Measurements from ENCODE around the gene SLC2A13.
A peak's percentile ranks its signal among the peaks of the same experiment; 100 is the strongest.
"Not testable (repeated sequence)": the region's sequence is repeated elsewhere in the genome, so short reads cannot be mapped to it uniquely, and the experiment has no call there.

The SLC2A13 gene

DNA sequence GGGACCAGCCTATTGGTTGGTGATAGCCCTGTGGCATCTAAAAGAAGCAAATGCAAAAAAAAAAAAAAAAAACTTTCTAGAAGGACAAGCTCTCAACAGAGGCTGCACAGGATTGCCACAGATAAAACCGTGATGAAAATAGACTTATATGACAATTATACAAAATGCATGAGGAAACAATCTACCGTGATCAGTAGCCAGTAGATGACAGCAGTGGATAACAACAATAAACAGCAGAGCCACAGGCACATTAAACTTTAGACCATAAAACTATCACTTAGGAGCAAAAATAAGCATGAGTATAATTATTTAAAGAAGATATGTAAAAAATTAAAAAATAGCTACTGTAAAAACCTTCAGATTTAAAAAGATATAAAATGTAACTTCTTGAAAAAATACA is 302.7 kb downstream of the SLC2A13 start:
- DNase-seq = no peak

DNA sequence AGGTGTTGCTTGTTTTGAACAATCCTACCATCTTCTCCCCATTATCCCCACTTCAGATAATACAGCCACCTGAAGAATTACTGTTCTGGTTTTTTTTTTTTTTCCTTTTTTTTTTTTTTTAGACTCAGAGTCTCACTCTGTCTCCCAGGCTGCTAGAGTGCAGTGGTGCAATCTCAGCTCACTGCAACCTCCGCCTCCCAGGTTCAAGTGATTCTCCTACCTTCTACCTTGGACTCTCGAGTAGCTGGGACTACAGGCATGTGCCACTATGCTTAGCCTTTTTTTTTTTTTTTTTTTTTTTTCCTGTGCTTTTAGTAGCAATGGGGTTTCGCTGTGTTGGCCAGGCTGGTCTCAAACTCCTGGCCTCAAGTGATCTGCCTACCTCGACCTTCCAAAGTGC is 306.9 kb downstream of the SLC2A13 start:
- no peak for DNase-seq

DNA sequence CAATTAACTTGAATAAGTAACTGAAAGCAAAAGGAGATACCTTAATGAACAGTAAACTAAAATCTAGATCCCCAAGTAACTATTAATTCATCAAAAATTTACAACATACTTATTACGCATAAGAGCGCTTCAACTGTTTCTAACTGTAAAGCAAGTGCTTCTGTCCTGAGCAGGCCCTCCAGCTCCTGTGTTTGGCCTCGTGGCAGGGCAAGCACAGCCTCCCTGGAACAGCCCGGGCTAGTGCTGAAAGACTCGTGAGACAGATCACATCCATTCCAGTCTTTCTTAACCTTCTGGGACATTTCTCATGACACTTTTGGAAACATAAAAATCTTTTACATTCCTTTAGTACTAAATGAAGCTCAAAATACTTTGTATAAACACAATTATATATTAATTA is 307.5 kb downstream of the SLC2A13 start:
- DNase-seq = no peak

DNA sequence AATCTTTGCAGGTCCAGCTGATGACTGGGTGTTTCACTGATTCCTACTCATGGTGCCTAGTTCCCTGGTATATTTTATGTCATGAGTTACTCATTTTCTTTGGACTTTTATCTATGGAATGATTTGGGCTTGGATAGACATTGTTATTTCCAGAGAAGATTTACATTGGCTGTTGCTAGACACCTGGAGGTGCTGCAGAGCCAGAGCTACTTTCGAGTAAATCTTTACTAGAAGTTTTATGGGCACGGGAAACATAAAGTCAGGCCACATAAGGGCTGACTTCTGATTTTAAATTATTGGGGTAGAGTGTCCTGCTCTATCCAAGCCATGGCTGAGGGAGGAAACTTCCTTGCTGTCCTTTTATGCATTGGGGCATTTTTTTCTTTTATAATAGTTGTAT is 310.4 kb downstream of the SLC2A13 start:
- no peak for DNase-seq

DNA sequence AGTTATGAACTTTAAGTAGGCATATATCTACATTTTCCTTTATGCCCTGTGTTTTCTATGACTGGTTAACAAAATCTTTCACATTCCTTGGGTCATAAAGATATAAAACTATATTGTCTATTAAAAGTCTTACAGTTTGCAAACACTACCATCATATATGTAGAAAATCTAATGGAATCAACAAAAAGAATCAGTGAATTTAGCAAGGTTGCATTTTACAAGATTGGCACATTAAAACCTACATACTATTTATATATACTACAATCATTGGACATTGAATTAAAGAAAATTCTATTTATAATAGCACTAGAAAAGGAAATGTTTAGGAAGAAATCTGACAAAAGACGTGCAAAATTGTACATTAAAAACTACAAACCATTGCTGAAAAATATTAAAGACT is 312.9 kb downstream of the SLC2A13 start:
- DNase-seq = no peak

DNA sequence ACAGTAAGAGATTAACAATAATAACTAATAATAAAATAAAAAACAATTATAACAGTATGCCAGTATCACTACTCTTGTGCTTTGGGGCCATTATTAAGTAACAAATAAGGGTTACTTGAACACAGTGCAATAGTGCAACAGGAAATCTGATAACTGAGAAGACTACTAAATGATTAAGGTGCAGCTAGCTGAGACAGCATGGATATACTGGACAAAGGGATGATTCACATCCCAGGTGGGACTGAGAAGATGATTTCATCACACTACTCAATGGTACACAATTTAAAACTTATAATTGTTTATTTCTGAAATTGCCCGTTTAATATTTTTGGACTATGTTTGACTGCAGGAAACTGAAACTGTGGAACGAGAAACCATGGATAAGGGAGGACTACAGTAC is 317.6 kb downstream of the SLC2A13 start:
- DNase-seq = no peak

DNA sequence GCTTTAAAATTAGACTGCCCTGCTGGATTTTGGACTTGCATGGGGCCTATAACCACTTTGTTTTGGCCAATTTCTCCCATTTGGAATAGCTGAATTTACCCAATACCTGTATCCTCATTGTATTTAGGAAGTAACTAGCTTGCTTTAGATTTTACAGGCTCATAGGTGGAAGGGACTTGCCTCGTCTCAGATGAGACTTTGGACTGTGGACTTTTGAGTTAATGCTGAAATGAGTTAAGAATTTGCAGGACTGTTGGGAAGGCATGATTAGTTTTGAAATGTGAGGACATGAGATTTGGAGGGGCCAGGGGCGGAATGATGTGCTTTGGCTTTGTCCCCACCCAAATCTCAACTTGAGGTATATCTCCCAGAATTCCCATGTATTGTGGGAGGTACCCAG is 320.1 kb downstream of the SLC2A13 start:
- DNase-seq = not testable (repeated sequence)

DNA sequence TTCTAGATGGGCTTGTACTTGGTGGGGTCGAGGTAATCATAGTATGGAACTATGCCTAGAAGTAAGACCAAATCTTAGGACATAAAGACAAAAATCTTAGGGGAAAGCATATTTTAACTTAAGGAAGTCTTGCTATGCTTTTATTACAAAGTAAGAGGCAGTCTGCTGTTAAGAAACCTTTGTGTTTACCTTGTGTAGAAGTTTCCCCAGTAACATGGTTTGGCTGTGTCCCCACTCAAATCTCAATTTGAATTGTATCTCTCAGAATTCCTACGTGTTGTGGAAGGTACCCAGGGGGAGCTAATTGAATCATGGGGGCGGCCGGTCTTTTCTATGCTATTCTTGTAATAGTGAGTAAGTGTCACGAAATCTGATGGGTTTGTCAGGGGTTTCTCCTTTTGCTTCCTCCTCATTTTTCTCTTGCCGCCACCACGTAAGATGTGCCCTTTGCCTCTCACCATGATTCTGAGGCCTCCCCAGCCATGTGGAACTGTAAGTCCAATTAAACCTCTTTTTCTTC is 323.8 kb downstream of the SLC2A13 start:
- no peak for DNase-seq

DNA sequence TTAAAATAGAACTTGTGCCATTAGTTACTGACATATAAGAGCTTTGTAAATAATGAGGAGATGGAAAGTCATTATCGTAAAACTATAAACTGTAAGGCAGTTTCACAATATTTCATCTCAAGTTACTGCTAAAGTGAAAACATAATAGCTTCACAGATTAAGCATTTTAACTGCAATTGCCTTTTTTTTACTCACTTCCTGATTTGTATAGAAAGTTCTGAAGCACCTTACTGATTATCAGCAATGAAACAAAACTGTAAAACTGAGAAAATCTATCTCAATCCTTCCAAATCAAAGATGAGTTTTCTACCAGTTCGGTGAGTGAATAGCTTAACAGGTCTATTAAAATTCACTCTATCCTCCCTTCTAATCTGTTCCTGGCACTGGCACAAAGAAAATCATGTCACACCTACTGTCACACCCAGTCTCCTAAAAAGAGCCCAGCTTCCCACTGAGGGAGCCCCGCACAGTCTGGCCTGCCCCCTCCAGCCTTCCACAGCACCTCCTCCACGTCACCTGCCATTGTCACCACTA is 324.9 kb downstream of the SLC2A13 start:
- no peak for DNase-seq

DNA sequence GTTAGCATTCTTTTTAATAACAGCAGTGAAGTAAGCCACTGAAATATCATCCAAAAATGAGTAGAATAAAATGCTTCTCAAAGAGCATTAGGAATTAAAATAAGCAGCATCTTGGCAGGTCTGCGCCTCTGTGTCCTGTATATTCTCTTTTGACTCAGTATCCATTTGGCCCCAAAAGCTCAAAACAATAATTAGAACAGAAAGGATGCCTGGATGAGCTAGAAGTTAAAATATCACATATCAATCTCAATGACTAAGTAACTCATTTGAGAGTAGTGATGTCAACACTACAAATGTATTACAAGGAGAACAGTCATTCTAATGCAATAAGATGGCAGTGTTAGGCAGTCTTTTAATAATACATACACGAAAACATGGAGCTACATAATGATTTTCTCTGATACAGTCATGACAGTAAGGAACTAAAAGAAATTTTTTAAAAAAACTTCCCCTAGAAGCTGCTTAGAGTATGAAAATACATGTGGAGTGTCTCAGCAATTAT is 325.4 kb downstream of the SLC2A13 start:
- no peak for DNase-seq

DNA sequence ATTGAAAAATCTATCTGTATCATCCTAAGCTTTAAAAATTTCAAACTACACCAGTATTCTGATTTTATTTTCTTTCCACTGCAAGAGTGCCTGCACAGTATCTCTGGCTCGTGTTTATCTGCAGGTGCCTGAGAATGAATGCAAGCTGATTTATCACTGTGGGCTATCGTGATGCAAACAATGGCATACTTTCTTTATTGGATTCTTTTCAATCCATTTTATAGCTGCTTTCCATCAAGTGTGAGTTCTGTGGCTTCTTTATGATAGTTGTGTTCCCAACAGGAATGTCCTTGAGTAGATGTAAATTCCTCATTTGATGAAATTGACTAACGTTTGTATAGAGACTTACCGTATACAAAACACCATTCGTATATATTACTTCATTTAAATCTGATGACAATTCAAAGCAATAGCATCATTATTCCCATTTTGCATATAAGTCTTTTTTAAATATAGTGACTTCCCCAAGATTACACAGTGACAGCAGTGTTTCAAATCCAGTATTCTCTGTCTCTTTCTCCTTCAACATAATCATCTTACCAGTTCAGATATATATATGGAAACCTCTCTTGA is 326.0 kb downstream of the SLC2A13 start:
- no peak for DNase-seq

DNA sequence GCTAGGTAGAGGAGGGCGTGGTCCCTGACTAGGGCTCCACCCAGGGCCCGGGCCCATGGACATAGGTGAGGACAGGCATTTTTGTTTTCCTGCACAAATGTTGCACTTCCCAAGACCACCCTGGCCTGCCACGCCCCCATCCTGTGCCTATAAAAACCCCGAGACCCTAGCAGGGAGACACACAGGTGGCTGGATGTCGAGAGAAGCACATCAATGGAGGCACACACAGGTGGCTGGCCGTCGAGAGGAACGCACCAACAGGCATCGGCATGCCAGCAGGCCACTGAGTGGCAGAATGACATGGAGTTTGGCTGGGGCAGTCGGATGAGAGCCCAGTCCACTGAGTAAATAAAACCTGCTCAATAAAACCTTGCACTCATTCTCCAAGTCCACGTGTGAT is 328.4 kb downstream of the SLC2A13 start:
- DNase-seq = no peak

DNA sequence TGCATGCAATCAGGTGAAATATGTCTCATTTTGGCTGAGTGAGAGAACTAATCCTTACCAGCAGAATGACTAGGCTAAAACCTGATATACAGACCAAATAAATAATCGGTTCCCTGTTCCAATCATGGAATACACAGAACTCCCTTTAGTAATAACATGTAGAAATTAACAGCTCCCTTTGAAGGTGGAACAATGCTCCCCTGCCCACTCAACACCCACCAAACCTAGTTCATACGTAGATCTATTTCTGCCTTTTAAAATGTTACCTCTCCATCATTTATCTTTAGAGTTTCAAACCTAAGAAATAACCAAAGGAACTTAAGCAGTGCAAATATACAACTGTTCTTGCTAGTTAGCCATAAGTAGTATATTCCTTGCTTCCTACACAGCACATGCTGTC is 332.6 kb downstream of the SLC2A13 start:
- DNase-seq = no peak

DNA sequence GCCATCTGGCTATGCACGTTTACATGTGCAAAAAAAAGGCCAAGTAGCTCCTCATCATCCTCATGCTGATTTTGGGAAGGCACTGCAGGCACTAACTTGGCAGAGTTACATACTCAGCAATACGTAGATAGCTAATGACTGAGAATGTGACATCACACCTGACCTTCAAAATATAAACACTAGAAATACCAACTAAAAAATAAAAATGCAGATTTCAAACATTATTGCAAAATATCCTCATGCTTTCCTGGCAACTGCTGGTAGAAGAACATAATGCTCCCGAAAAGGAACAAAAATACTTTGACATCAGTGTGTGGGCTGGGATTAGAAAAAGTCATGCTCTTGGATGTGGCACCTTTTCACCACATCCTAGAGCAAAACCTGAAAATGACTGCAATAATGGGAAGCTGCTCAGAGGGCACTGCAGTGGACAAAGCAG is 333.0 kb downstream of the SLC2A13 start:
- no peak for DNase-seq

DNA sequence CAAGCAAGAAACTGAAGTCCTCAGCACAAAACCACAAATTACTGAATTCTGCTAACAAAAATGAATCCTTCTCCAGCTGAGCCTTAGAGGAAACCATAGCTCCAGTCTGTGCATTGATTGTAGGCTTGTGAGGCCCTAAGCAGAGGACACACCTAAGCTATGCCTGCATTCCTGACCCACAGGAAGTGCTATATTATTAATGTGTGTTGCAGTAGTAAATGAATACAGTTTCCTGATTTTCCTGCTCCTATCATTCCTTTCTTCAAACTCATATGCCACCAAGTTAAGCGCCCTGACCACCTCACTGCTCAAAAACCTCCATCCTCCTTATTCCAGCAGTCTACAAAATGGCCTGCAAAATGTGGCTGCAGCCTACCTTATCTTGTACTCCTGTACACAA is 334.4 kb downstream of the SLC2A13 start:
- DNase-seq = no peak

DNA sequence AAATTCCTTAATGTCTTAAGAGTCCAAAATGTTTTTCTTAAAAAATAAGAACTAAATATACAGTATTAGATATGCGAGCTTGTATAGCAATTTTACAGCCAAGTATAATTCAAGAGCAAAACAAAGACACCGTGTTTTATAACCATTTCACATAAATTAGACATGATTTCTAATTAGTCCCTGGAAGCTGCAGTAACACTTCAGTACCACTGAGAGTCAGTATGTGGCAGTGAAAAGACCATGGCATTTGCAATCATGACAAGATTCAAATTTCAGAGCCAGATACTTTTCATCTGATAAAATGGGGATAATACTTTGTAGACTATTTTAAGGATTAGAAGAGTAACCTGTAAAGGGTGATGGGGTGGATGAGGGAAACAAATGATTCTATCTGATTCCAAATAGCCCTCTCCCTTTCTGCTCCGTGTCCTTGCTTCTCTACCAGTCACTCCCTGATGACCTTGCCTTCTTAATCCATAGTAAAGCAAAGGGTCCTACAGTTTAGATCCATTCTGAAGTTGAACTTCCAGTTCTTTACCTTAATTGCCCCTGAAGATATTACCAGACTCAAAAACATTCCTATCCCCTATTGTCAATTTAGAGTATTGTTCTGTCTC is 340.8 kb downstream of the SLC2A13 start:
- DNase-seq = peak; percentile 6 to 26

DNA sequence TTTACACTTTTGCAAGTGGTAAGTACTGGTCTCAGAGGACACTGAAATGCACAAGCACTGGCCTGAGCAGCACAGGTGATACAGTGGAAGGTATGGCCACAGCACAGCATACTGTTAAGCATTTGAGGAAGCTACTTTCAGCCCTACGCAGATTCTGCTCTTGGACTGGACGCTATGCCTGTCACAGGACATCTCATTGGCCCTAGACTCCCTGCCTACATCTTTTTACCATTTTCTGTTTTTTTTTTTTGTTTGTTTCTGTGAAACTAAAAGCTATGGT is 342.1 kb downstream of the SLC2A13 start:
- DNase-seq = no peak

DNA sequence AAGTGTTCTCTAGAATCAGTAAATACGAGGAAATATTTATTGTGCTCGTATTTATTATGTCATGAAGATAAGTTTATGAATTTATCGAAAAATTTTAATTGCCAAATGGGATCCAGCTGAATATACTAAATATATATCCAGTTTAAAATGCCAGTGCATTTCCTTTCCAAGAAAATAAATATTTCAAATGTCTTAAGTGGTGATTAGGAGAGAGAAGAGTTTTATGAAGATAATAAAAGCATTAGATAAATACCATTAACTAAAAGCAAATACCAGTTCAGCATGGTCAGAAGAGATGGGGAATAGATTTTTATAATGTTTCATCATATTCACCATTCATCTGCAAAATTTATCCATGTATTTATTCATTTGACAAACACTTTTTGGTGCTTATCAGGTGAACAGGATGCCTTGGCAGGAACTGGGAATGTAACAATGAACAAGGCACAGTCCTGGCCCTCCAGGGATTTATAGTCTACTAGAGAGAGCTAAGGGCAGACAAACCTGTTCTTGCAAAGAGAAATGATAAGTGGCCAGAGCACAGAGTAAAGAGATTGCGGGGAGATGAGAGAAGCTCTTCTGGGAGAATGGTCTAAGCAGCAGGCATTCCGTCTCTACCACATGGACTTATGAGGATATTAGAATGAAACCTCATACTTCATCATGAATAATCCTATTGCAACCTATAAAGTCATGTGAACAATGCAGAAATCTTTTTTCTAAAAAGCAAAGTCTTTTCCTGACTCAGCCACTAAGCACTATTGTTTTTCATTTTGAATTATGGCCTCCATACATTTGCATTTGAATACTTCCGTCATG is 342.6 kb downstream of the SLC2A13 start:
- DNase-seq = no peak

DNA sequence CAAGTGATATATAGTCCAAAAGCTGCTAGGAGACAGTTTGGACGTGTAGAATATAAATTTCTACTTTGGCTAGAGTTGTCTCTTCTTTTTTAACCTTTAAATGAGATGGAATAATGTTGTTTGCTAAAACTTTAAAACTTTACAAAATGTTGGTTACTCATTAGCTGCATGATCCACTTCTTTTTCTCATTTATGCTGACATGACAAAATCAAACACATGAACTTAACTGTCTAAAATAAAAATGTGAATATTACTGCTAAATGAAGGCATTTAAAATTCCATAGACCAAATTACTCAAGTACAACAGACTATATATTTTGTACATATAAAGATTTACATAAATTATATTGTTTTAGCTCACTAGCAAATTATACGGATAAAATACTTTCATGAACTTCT is 350.4 kb downstream of the SLC2A13 start:
- no peak for DNase-seq

DNA sequence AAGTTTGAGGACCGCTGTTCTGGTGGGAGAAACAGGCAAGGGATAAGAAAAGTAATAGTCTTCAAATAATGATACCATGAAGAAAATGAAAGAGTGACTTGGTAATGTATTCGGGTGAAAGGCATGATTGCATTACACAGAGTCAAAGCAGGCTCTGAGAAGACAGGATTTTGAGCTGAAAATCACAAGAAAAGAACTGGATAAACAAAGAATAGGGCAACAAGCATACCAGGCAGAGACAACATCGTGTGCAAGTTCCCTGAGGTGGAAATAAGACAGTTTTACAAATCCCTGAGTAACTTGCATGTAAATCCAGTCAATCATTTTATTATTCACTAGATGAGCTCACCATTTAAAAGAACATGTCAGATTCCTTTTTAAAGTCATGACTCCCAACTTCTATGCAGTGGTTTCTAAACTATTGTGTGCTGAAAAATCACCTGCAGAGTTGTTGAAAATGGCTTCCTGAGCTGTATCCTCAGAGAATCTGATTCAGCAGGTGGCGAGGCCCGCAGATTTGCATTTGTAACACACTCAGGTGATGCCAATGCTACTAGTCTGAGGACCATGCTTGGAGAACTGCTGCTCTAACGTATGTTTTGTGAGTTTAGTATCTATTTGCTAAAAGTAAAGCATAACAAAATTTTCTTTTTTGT is 353.3 kb downstream of the SLC2A13 start:
- DNase-seq = no peak

DNA sequence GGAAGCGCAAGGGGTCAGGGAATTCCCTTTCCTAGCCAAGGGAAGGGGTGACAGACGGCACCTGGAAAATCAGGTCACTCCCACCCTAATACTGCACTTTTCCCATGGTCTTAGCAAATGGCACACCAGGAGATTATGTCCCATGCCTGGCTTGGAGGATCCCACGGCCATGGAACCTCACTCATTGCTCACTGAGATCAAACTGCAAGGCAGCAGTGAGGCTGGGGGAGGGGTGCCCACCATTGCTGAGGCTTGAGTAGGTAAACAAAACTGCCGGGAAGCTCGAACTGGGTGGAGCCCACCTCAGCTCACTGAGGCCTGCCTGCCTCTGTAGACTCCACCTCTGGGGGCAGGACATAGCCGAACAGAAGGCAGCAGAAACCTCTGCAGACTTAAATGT is 359.7 kb downstream of the SLC2A13 start:
- DNase-seq = not testable (repeated sequence)

DNA sequence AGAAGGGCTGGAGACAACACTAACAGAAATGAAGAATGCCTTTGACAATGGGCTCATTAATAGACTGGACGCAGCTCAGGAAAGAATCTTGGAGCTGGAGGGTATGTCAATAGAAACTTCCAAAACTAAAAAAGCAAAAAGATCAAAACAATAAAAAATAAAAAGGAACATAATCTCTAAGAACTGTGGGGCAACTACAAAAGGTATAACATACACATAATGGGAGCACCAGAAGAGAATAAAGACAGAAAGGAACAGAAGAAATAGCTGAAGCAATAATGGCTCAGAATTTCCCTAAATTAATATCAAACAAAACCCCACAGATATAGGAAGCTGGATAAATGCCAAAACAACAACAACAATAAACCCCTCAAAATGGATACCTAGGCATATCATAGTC is 362.2 kb downstream of the SLC2A13 start:
- no peak for DNase-seq

DNA sequence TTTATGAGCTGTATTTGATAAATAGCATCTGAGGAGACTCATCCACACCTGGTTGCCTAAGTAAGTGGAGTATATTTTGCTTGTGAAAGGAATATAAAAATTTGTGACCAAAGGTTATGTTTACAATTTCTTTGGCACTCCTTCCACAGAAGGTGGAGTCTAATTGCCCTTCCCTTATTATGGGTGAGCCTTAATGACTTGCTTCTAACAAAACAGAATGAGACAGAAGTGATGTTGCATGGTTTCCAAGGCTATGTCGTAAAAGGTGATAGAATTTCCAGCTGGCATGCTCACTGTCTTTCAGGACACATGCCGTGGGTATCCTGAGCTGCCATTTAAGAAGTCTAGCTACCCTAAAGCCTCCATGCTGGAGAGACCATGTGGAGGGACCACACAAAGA is 369.5 kb downstream of the SLC2A13 start:
- no peak for DNase-seq
